Measurements from ENCODE around the gene SYTL3.

- TF ChIP-seq CTCF (IDR thresholded peaks at IDR 0.05; ENCODE audit: control extremely low read depth in 1 of 3, insufficient read depth in 1 of 3, low read depth in 1 of 3, low read length in 3 of 3) = no peak
- no peak for TF ChIP-seq TAF1 (IDR thresholded peaks at IDR 0.05; ENCODE audit: low read depth, low read length)
- no peak for TF ChIP-seq USF2 (IDR thresholded peaks at IDR 0.05; ENCODE audit: low read length)
- no peak for TF ChIP-seq ATF3 (IDR thresholded peaks at IDR 0.05; ENCODE audit: insufficient read depth, low read depth, low read length)
- TF ChIP-seq POLR2A (IDR thresholded peaks at IDR 0.05; ENCODE audit: control extremely low read depth in 1 of 2, low read depth in 2 of 2, low read length in 2 of 2) = peak in 1 of 2 experiments; percentile 36; a peak in 1 of 3 replicates
- no peak for TF ChIP-seq CHD7 (IDR thresholded peaks at IDR 0.05; ENCODE audit: insufficient replicate concordance, low read length)
These were observed 163.2 kb downstream of the SYTL3 start for GRCh38 chr6:158813032-158813431.
